ENCODE data around the gene CWH43.
A peak's percentile ranks its signal among the peaks of the same experiment; 100 is the strongest.
"Not testable (repeated sequence)": the region's sequence is repeated elsewhere in the genome, so short reads cannot be mapped to it uniquely, and the experiment has no call there.

The CWH43 gene

DNA sequence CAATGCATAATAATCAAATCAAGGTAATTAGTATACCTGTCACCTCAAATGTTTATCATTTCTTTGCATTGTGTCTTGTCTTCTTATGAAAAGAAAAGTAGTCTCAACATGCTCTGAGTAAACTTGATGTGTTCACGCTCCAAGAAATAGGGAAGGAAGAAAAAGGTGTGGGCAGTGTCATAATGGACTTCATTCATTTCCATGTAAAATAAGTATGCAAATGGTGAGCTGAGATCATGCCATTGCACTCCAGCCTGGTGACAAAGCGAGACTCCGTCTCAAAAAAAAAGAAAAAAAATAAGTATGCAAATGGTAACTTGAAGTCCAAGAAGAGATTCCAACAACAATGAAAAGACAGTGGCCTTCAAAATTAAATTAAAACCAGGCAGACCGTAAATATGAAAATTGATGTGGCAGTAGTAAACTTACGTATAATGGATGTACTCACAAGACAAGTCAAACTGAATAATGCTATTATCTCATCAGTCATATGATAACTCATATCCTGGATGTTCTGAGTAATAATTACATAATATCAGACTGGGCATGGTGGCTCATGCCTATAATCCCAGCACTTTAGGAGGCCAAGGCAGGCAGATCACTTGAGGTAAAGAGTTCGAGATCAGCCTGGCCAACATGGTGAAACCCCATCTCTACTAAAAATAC, 6.0 kb upstream of the CWH43 start:
- FAIRE-seq, result no peak

DNA sequence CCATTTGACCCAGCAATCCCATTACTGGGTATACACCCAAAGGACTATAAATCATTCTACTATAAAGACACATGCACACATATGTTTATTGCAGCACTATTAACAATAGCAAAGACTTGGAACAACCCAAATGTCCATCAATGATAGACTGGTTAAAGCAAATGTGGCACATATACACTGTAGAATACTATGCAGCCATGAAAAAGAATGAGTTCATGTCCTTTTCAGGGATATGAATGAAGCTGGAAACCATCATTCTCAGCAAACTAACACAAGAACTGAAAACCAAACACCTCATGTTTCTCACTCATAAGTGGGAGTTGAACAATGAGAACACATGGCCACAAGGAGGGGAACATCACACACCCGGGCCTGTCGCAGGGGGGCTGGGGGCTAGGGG, 2.1 kb upstream of the CWH43 start:
- not testable (repeated sequence) for FAIRE-seq

DNA sequence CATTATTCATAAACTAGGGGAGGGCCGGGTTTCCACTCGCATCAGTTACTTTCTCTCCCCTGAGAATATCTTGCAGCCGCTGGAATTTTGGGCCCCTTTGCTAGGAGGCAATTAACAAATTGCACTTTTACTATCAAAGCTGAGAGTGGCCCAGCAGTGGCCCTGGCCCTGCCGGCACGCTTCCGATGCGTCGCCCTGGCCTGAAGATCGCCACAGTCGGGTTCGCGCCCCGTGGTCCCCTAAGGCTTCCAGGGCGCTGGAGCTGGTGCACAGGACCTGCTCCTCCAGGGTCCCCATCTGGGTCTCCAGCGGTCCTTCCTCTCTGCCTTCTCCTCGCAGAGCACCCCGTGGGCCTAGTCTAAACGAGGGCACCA, 486 bp upstream of the CWH43 start:
- no peak for FAIRE-seq

DNA sequence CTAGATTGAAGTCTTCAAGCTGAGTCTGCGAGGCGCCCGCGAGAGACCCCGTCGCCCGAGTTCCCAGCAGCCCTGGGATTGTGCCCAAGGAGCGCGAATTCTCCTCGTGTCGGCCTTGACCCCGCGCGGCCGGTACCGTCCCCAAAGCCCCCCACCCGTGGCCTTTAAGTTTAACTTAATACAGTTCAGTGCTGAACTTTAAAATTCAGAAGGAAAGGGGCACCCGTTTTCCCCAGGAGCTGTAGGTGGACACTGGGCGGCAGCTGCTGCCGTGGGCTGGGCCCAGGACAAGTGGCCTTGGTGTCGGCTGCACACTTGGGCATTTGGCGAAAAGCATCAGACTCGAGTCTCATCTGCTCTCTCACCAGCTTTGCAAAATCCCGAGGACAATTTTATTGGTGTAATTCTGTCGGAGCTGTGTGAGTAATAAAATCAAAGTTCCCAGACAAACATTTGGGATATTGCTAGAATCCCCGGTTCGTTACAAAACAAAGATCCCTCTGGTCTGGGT, 634 bp downstream of the CWH43 start:
- no peak for FAIRE-seq

DNA sequence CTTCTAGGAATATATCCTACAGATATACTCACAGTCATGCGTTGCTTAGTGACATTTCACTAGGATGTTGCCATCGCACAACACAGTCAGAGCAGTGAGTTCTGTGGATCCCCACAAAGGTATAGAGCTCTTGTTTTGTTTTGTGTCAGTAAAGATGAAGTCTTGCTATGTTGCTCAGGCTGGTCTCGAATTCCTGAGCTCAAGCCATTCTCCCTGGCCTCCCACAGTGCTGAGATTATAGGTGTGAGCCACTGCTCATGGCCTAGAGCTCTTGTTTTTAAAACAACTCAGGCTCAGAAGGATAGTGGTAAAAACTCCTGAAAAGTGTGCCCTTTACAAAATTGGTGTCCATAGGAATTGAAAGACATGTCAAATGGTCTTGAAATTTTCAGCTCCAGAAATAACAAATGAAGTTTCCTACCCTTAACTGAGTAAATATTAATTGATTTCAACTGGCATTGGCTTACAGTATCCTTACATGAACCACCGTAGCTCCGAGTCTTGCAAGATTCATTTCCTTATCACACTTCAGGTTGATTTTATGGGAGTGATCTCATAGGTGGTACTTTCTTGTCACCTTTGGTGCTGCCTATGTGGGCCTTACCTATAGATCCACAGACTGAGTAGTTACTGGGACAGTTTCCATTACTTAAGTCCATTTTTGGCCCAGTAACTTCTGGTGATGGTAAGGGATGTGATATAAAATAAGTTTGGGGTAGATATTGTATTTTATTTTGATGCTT, 3.6 kb downstream of the CWH43 start:
- no peak for FAIRE-seq

DNA sequence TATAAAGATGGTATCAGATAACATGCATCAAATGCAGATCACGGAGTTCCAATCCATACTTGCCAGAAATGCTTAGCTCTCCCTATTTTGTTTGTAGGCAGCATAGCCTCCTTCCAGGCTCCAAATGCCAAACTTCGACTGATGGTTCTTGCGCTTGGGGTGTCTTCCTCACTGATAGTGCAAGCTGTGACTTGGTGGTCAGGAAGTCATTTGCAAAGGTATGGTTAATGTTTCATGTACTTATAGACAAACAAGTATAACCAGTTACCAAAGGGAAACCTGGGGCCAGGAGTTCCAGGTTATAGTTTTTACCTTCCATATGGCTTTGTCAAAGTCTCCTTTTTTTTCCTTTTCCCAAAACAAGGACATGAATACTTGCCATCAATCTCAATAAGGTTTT, 5.3 kb downstream of the CWH43 start:
- FAIRE-seq, result no peak

DNA sequence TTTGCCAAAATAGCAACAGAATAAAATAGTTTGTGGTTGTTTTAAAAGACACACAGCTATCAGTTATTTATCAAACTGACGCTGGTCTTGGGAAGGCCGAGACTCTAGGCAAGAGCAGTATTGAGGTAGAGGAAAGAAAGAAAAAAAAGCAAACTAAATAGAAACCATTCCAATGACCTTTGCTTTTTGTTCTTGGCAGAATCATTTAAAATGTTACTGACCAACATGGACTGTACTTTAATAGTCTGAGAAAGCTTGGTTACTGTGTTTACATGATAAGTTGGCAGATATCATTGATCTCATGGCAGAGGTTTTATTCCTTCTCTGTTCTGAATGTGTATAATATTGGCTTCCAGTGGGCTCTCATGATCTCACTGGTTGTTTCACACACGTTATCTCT, 11.9 kb downstream of the CWH43 start:
- no peak for FAIRE-seq

DNA sequence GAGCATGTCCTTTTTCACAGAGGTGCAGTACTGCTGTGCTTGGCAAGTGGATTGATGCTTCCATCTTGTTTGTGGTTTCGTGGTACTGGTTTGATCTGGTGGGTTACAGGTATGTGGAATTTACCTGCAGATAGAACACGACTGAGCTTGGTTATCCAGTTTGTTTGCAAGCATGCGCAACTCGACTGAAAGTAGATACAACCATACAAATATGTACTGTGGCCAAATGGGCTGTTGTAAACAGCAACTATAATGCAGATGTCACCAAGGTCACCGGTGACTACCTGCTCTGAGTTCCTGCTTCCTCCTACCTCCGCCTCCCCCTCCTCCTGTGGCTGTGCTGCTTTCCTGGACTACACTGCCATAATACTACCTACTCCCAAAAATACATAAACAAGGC, 12.4 kb downstream of the CWH43 start:
- no peak for FAIRE-seq

DNA sequence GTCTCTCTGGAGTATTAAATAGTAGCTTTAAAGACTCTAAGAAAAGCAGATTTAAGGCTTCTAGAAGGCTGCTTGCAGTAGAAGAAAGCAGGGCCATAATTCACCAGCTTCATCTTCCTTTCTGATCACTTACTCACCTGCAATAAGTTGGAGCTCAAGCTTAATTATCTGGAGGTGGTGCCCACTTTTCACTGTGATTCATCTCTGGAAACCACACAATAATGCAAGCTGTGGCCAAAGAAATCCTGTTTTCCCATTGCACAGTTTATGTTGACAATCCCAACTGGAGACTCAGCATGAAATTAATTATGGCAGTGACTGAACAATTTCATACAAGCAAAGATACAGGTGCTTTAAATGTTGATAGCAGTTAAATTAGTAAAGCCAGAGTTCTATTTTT, 14.7 kb downstream of the CWH43 start:
- FAIRE-seq, result no peak

DNA sequence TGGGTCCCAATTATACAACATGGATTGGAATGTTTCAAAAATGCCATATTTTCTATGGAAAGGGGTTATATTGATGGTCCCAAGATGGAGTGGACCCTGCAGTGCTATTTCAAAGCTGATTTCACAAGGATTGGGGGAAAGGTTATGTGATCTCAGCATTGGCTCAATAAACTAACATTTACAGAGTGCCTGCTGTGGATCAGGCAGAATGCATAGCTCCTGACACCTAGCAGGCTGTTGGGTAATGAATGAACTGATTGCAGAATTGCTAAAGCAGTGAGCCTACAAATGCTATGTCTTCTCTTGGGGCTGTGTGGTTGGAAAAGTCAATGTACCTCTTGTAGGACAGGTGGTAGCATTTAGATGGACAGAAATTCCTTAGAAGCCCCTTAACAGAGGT, 16.9 kb downstream of the CWH43 start:
- no peak for FAIRE-seq

DNA sequence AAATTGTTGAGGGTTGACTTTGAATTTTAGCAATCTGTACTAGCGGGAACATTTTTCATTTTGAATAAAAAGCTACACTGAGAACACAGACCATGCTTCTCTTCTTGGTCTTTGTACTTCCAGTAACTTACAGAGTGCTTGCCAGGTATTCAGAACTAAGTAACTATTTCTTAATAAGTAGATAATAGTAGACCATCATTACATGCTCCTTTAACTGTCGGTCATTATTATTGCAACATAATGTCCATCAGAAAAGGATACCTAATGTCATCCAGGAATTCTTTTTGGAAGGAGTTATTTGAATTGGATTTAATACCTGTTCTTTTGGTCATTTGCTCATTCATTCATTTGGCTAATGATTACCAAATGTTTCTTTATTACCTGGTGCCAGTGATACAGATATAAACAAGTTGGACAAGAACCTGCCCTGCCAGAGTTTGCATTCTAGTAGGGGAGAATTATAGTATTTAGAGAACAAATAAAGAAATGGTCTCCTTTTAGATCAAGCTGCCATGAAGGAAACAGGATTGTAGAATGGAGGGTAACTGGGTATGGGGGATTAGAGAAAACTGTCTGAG, 32.7 kb downstream of the CWH43 start:
- FAIRE-seq, result no peak

DNA sequence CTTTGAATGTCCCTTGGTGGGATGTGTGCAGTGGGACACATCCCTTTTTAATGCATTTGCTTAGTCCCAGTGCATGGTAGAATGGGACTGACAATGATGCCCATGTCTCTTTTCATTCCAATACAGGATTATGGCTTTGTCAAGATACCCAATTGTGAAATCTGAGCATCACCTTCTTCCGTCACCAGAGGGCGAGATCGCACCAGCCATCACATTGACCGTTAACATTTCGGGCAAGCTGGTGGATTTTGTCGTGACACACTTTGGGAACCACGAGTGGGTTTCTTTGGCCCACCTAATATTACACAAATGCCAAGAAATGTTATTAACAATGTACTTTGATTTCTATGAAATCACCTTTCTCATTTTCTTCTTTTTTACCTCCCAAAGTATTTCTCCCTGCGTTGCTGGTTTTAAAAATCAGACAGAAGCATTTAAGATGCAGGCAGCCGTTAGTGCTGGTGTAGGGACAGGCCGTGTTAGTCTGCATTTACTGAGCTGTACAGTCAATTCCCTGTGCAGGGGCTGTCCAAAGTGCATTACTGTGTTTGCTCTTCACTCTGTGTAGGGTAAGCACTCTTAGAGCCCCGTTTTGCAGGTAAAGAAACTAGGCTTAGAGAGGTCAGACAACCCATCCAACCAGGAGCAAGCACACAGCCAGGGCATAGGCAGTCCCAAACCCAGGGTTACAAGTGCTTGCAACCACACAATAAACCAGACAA, 46.5 kb downstream of the CWH43 start:
- FAIRE-seq, result peak; percentile 15

DNA sequence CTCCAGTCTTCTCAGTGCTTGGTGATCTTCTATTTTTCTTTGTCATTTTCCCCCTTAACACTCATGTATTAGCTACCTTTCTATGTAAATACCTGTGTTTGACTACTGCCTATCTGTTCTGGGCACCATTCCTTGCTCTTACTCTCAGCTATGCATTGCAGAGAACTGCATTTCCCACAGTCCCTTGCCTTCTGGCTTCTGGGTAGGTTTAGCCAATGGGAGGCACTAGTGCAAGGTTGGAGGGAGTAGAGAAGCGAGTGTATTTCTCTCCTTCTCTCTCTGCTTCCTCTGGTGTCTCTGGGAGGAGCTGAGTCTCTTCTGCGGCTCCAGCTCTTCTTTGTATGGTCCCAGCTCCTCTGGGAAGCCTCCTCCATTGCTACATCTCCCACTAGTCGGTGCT, 50.5 kb downstream of the CWH43 start:
- FAIRE-seq, result no peak

DNA sequence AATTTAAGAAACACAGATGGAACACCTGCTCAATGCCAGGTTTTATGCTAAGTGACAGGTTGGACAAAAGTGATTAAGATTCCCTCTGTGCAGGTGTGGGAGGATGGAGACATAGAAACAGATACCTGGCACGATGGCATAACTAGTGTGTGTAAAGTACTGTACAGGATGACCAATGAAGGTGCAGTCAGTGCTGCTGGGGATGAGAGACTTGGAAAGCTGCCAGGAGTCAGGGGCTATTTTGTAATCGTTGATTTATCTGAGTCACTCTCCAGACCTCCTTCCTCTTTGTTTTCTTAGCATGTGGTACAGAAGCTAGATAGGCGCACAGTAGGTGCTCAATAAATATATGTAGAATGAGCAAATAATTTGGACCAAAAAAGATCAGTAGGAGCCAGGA, 58.2 kb downstream of the CWH43 start:
- FAIRE-seq, result no peak

DNA sequence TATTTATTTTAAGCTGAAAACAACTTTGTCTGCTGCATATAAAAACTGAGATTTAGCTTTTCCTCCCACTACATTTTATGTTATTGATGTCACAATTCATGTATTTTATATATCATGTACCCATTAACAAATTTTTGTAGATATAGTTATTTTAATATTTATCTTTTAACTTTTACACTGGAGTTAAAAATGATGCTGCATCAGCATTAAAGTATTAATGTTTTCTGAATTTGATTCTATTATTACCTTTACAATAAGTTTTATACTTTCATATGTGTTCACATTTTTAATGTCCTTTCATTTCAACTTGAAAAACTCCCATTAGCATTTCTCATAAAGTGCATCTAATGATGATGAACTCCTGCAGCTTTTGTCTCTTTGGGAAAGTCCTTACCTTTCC, 72.2 kb downstream of the CWH43 start:
- FAIRE-seq, result no peak

DNA sequence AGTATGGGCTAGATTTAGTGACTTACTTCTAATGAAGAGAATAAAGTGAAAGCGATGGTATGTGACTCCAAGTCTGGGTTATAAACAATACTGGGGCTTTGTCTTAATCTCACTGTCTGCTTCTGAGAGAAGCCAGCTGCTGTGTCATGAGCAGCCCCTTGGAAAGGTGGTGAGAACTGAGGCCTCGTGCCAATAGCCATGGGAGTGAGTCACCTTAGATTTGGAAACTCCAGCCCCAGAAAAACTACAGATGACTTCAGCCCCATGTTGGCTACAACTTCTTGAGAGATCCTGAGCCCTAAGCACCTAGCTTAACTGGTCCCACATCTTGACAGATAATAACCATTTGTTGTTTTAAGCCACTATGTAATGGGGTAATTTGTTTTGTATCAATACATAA, 77.6 kb downstream of the CWH43 start:
- FAIRE-seq, result no peak

DNA sequence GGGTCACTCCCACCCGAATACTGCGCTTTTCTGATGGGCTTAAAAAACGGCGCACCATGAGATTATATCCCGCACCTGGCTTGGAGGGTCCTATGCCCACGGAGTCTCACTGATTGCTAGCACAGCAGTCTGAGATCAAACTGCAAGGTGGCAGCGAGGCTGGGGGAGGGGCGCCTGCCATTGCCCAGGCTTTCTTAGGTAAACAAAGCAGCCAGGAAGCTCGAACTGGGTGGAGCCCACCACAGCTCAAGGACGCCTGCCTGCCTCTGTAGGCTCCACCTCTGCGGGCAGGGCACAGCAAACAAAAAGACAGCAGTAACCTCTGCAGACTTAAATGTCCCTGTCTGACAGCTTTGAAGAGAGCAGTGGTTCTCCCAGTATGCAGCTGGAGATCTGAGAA, 86.1 kb downstream of the CWH43 start:
- not testable (repeated sequence) for FAIRE-seq

DNA sequence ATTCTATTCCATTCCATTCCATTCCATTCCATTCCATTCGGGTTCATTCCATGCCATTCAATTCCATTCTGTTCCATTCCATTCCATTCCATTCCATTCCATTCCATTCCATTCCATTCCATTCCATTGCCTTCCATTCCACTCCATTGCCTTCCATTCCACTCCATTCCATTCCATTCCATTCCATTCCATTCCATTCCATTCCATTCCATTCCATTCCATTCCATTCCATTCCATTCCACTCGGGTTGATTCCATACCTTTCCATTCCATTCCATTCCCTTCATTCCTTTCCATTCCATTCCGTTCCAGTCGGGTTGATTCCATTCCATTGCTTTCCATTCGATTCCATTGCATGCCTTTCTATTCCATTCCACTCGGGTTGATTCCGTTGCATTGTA, 105.8 kb downstream of the CWH43 start:
- not testable (repeated sequence) for FAIRE-seq

DNA sequence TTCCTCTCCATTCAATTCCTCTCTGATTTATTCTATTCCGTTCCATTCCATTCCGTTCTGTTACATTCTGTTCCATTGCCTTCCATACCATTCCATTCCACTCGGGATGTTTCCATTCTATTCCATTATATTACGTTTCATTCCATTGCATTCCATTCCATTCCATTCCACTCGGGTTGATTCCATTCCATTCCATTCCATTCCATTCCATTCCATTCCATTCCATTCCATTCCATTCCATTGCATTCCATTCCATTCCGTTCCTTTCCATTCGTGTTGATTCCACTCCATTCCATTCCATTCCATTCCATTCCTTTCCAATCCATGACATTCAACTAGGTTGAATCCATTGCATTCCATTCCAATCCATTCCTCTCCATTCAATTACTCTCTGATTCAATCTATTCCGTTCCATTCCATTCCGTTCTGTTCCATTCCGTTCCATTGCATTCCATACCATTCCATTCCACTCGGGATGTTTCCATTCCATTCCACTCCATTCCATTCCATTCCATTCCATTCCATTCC, 106.6 kb downstream of the CWH43 start:
- FAIRE-seq, result not testable (repeated sequence)

DNA sequence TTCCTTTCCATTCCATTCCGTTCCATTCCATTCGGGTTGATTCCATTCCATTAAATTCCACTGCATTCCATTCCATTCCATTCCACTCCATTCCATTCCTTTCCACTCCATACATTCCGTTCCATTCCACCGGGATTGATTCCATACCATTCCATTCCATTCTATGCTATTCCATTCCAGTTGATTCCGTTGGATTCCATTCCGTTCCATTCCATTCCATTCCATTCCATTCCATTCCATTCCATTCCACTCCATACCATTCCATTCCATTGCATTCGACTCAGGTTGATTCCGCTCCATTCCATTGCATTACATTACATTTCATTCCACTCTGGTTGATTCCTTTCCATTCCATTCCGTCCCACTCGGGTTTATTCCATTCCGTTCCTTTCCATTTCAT, 110.1 kb downstream of the CWH43 start:
- not testable (repeated sequence) for FAIRE-seq

DNA sequence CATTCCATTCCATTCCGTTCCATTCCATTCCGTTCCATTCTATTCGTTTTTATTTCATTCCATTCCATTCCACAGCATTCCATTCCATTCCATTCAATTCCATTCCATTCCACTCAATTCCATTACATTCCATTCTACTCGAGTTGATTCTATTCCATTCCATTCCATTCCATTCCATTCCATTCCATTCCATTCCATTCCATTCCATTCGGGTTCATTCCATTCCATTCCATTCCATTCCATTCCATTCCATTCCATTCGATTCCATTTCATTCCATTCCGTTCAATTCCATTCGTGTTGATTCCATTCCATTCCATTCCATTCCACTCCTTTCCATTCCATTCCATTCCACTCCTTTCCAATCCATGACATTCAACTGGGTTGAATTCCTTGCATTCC, 110.6 kb downstream of the CWH43 start:
- FAIRE-seq, result not testable (repeated sequence)

DNA sequence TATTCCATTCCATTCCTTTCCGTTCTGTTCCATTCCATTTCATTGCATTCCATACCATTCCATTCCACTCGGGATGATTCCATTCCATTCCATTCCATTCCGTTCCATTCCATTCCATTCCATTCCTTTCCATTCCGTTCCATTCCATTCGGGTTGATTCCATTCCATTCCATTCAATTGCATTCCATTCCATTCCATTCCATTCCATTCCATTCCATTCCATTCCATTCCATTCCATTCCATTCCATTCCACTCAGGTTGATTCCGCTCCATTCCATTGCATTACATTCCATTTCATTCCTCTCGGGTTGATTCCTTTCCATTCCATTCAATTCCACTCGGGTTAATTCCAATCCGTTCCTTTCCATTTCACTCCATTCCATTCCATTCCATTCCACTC, 111.0 kb downstream of the CWH43 start:
- FAIRE-seq, result not testable (repeated sequence)

DNA sequence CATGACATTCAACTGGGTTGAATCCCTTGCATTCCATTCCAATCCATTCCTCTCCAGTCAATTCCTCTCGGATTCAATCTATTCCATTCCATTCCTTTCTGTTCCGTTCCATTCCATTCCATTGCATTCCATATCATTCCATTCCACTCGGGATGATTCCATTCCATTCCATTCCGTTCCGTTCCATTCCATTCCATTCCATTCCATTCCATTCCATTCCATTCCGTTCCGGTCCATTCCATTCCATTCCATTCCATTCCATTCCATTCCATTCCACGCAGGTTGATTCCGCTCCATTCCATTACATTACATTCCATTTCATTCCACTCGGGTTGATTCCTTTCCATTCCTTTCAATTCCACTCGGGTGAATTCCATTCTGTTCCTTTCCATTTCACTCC, 111.4 kb downstream of the CWH43 start:
- FAIRE-seq, result not testable (repeated sequence)

Measured in TTC549 (cell line).